Fibroblast of mammary gland (primary cell): ENCODE measurements around the gene TVP23A.

Experiments used
- DNase-seq: peaks from one replicate; pipeline ENCODE4 v3.0.0-alpha.2; 2010; ENCODE audit warnings: low read depth
- H3K4me3 ChIP-seq: 2 replicates; pipeline ENCODE4 v1.5.1; 2011; ENCODE audit warnings: low read depth, mild to moderate bottlenecking, low read length, moderate library complexity; ENCODE audit not compliant: control insufficient read depth
- CTCF ChIP-seq: conservative IDR thresholded peaks from 2 replicates; pipeline ENCODE4 v1.5.1; 2011; ENCODE audit warnings: low read depth, low read length, inconsistent platforms; ENCODE audit not compliant: control insufficient read depth, insufficient read depth

Gene TVP23A

GRCh38 chr16:10859020-10859419 is 40.4 kb upstream of the TVP23A start:
- DNase-seq: no peak
- no peak overlapping the region for H3K4me3 ChIP-seq
- no peak for TF ChIP-seq CTCF

GRCh38 chr16:10858203-10858602 is 39.6 kb upstream of the TVP23A start:
- DNase-seq: no peak
- H3K4me3 ChIP-seq: no peak overlapping the region
- no peak for TF ChIP-seq CTCF

- no peak for TF ChIP-seq CTCF
- H3K4me3 ChIP-seq: no peak overlapping the region
Observed at GRCh38 chr16:10856042-10856441, 37.4 kb upstream of the TVP23A start.

GRCh38 chr16:10852948-10853347 is 34.4 kb upstream of the TVP23A start:
- TF ChIP-seq CTCF: no peak
- H3K4me3 ChIP-seq: no peak overlapping the region
- no peak for DNase-seq

More at GRCh38 chr16:10856042-10856441, 37.4 kb upstream of the TVP23A start:
- DNase-seq: no peak

- TF ChIP-seq CTCF: no peak
- no peak overlapping the region for H3K4me3 ChIP-seq
- no peak for DNase-seq
Observed at GRCh38 chr16:10852286-10852685, 33.7 kb upstream of the TVP23A start.

- no peak for DNase-seq
- no peak for TF ChIP-seq CTCF
- H3K4me3 ChIP-seq: no peak overlapping the region
Observed at GRCh38 chr16:10851512-10851911, 32.9 kb upstream of the TVP23A start.

- no peak for DNase-seq
- no peak overlapping the region for H3K4me3 ChIP-seq
- TF ChIP-seq CTCF: no peak
Observed at GRCh38 chr16:10850478-10850850, 31.9 kb upstream of the TVP23A start.
